HG03280 (cell line): ENCODE measurements around the gene LDLRAD4.
"Not testable (repeated sequence)": the region's sequence is repeated elsewhere in the genome, so short reads cannot be mapped to it uniquely, and the experiment has no call there.

ENCODE experiments used
- ATAC-seq: cut with Tn5 transposase; IDR thresholded peaks from one replicate; pipeline ENCODE4 v1.9.1; 2021; ENCODE audit warnings: mild to moderate bottlenecking, moderate library complexity; ENCODE audit not compliant: unreplicated experiment

Gene LDLRAD4

DNA sequence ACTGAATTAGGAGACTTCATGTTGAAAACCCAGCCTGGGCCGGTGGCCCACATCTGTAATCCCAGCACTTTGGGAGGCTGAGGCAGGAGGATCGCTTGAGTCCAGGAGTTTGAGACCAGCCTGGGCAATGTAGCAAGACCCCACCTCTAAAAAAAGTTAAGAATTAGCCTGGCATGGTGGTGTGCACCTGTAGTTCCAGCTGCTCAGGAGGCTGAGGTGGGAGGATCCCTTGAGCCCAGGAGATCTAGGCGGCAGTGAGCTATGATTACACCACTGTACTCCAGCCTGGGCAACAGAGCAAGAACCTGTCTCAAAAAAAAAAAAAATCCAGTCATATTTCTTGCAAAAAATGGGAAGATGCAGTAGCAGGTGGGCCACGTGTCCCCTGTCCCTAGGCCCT lies 257.8 kb downstream of the LDLRAD4 start:
- ATAC-seq = not testable (repeated sequence)

GRCh38 chr18:13477147-13477683 lies 258.7 kb downstream of the LDLRAD4 start:
- ATAC-seq = no peak

GRCh38 chr18:13480571-13481255 lies 262.2 kb downstream of the LDLRAD4 start:
- ATAC-seq = no peak

GRCh38 chr18:13481331-13481730 lies 262.8 kb downstream of the LDLRAD4 start:
- ATAC-seq = no peak

- ATAC-seq = peak; percentile 70
Observed at GRCh38 chr18:13481820-13482617, 263.5 kb downstream of the LDLRAD4 start.

DNA sequence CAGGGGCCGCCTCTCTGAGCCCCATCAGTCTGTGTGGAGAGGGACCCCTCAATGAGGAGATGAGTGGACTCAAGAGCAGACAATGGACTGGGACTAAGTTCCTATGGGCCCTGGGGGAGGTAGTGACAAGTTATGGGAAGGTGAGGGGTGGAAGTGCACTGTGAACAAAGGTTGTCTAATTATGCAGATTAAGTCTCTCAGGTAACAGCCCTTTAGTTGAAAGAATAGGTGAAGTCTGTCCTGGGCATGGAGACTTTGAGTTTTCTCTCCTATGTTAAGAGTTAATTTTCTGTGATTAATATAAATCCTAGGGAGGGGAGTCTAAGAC lies 264.0 kb downstream of the LDLRAD4 start:
- peak; percentile 23 for ATAC-seq

DNA sequence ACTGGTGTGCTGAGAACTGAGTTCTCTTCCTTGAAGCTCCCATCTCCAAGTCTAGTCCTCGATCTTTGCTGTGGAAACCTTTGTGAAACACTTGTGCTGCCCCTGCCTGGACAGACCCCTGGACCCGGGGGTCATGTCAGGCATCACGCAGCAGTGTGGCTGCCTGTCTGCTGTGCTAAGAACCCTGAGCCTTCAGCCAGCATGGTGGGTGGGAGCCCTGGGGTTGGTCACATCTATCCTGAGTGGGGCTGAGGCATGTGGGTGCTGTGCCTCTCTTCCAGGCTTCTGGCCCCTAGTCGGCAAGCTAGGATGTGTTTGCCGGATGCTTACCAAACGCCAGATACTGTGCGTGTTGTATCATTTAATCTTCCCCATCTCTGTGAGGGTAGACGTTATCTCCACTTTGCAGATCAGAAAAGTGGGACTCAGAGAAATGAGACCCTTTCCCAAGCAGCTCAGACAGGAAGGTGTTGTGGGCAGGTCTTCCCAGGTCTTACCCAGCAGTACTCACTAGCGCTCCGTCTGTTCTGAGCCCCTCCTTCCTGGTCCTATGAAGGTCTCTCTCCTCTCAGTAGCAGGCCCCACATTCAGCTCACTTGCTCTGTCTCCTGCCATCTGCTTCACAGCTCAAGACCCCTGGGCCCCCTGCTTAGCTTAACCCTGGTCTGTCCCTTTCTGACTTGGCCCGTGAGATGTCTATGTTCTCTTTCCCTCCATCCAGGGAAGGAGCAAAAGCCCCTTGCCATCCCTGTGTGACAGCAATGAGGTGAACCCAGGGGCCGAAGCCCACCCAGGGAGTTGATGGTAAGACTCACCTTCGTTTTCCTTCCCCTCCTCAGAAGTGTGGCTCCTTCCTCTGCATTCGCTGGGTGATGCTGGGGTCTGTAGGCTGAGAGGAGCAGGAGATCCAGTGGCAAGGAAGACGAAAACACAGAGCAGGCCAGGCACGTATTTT lies 265.0 kb downstream of the LDLRAD4 start:
- ATAC-seq = no peak

DNA sequence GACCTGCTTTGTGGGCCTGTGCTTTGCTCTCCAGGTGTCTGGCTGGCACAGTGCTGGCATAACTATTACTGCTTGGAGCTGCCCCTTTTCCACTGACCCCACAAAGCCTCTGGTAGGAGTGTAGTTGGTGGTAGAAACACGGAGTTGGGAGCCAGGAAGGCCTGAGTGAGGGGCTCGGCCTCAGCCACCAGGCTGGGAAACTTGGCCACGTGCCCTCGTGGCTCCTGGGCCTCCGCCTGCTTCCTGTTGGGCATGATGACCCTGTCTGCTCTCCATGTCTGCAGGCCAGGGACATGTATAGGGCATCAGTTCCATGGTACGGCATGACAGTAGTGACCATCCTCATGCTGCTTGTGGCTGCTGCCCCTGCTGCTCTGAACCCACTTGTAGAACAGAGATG lies 266.6 kb downstream of the LDLRAD4 start:
- ATAC-seq = no peak

DNA sequence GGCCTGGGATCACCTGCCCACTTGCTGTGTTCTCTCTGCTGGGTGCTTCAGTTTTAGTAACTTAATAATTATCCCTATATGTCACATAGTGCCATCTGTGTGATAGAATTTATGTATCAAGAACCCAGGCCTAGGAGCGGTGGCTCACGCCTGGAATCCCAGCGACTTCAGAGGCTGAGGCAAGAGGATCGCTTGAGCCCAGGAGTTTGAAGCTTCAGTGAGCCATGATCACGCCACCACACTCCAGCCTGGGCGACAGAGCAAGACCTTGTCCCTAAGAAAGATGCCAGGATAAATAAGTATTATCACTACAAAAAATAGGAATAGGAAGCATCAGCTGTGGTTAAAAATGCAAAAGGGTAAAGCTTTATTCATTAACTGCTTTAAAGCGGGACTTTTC lies 267.0 kb downstream of the LDLRAD4 start:
- ATAC-seq = no peak

DNA sequence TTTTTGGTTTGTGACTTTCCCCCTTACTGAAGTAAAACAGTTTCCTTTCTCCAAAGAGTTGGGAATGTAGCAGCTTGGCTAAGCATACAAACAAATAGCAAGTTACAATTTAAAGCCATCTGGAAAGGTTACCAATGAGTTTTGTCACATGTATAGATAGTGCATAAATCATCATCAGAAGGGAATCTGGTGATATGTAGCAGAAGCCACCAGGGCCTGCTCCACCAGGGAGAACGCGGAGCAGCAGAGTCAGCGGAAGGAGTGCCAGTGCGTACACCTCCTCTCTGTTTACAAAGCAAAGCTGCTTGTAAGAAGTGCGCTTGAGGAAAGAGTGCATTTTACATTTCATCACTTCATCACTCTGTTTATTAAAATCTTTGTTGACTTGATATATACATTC lies 267.7 kb downstream of the LDLRAD4 start:
- ATAC-seq = no peak

GRCh38 chr18:13486686-13487085 lies 268.1 kb downstream of the LDLRAD4 start:
- no peak for ATAC-seq

DNA sequence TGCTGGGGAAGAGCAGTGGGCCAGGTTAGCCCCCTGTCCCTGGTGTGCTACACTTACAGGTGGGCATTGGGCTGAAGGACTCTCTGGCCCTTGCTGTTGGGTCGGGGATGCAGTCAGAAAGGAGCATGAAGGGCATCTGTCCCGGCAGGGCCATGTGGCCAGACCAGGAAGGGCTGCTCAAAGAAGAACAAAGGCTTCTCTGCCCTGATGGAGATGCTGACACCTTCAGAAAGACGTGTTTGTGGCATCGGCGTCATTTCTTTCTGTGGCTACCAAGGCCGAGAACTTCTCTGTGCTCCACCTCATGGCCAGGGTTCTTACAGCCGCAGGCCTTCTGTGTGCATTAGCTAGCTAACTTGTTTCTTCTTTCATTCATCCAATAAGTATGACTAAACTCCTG lies 268.7 kb downstream of the LDLRAD4 start:
- no peak for ATAC-seq

GRCh38 chr18:13488281-13488929 lies 269.8 kb downstream of the LDLRAD4 start:
- ATAC-seq = no peak

- not testable (repeated sequence) for ATAC-seq
Observed at GRCh38 chr18:13489303-13489702, 270.7 kb downstream of the LDLRAD4 start.

- ATAC-seq = no peak
Observed at GRCh38 chr18:13491138-13491537, 272.6 kb downstream of the LDLRAD4 start.

DNA sequence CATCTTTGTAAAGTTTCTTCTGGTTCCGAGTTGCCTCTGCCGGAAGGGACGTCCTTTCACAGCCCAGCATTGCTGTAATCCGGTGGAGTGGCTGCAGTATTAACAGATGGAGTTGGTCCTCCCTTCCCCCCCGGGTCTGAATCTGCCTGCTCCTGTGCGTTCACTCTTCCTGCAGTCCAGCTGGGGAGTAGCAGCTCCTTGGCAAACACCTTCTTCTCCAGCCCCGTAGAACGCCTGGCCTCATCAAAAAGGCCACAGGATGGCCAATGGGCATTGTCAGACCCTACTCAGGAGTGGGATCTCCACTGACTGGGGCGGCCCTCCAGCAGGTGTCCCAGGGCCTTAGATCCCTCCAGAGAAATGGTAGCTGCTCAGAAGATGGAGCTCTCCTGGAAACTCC lies 273.8 kb downstream of the LDLRAD4 start:
- no peak for ATAC-seq

- ATAC-seq = no peak
Observed at GRCh38 chr18:13493079-13493478, 274.5 kb downstream of the LDLRAD4 start.

DNA sequence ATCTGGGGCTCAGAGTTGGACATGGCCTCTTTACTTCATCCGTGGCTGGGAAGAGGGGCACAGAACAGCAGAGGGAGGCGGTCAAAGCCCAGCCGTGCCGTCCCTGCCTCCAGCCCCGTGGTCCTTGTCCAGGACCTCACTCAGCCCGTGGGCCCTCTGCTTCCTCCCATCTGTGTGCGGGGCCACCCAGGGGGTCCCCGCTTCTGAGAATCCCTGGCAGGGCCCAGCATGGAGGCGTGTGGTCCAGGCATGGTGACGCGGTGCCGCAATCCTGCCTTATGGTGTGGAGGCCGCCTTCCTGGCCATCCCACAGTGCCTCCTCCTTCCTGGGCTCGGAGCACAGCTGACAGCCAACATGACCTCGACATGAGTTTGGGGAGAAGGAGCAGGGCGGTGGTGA lies 275.2 kb downstream of the LDLRAD4 start:
- no peak for ATAC-seq

DNA sequence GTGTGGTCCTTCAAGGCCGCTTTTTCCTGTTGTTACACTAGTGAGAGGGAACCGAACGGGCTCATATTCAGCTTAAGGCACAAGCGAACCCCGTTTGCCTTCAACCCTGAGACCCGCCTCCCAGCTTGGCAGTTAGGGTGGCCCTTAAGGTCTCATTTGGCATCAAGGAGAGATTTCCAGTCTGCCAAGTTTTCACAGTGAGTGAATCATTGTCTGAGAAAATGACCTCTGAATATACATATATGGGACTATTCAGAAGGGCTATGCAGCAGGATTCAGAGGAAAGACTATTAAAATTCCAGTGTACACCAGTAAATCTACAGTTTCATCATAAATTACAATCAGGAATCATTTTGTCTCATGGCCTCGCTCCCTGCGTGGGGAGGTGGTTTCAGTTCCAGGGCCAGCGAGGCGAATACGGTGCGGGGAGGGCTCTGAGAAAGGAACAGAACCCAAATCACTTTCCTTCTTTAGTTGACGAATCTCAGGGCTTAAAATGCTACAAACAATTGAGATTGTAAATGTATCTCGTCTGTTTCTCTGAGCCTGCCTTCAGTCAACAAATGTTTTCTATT lies 276.4 kb downstream of the LDLRAD4 start:
- ATAC-seq = no peak

DNA sequence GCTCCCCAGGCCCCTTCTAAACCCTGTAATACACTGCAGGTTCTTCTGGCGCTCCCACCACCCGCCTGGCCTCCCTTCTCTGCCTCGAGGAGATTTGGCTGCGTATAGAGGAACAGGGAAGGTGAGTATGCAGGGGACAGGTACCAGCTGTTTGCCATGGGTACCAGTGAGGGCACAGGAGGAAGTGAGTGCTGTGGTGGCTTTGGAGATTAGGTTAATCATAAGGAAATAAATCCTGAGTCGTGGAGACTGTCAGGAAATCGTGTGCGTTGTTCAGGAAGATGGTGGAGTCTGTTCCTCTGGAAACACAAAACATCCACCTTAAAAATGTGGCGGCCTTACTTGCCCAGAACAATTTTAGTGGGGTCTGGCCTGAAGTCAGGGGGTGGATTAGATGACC lies 277.4 kb downstream of the LDLRAD4 start:
- ATAC-seq = no peak
